NCI-H2081 treated with DMSO at 0.1 percent for 48 hours (cell line): ENCODE data around the gene RAPGEF3.

Experiments used
- DNase-seq: peaks from one replicate; lab custom pipeline; 2025; lab: John Stamatoyannopoulos, UW

The RAPGEF3 gene

DNA sequence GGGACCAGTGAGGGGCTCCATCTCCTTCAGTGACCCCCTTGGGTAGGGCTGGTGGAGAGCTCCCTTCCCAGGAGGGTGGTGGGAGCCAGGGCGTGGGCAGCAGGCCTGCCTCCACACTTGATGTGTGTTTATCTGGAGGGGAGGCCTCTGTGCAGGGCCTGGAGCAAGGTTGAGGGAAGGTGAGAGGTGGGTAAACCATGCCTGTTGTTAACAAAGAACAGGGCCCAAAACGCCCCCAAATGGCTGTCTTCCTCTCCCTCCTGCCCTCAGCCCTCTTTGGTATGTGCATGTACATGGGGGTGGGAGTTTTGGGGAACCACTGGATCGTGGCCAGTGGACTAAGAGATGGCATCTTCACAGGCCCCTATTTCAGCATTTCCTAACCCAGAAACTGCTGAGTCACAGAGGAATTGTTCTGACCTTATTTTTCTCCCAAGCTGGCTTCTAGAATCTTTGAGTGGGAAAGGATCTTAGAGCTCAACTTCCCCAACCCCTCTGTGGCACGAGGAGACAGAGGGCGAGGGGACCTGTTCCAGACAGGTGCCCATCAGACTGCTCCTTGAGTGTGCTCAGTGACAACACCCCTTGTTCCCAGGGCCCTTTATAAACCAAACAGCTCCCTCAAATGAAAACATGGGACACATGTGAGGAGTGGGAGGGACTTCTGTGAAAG, 17.9 kb upstream of the RAPGEF3 start:
- DNase-seq = no peak

GRCh38 chr12:47775100-47775911, 16.6 kb upstream of the RAPGEF3 start:
- no peak for DNase-seq

DNA sequence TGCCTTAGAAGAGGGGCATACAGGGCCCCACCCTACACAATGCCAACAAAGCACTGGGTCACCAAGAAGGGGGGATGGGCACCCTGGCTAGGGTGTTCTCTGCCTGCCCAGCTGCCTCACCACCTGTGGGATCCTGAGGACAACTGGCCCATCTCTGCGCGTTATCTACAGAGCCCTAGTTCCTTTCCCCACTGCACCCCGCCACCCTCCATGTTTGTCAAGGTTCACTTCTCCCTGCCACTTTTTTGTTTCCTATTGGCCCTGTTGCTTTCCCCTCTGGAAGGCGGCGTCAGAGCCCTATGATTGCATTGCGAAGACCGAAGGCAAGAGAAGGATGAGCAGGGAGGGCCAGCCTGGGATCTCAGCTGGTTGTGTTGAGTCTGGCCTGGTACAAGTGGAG, 16.0 kb upstream of the RAPGEF3 start:
- DNase-seq = no peak

DNA sequence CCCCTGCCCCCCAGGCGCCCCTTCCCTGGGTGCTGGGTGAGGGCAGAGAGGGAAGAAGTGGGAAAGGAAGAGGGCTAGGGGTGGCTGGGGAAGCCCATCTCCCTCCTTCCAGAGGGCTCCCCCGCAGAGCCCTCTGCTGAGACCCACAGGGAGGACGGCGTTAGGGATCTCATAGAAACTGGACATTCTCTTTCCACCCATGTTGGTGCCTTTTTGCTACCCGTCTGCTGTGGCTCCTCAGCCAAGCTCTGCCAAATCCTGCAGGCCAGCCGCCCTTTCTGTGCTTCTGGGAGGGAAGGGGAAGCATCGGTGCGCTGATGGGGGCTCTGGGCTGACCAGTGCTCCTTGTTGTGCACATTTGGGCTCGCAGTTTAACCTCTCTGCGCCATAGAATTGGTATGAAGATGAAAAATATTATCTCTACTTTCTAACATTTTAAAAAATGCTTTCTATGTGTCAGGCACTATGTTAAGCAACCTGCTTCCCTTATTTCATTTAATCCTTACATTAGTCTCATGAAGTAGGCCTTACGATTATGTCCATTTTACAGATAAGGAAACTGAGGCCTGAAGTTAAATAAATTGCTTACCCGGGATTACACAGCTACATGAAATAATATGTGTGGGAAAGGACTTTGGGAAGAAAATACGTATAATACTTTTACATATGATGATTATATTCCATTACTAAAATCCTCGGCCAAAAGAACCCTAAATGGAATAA, 15.3 kb upstream of the RAPGEF3 start:
- DNase-seq = no peak

DNA sequence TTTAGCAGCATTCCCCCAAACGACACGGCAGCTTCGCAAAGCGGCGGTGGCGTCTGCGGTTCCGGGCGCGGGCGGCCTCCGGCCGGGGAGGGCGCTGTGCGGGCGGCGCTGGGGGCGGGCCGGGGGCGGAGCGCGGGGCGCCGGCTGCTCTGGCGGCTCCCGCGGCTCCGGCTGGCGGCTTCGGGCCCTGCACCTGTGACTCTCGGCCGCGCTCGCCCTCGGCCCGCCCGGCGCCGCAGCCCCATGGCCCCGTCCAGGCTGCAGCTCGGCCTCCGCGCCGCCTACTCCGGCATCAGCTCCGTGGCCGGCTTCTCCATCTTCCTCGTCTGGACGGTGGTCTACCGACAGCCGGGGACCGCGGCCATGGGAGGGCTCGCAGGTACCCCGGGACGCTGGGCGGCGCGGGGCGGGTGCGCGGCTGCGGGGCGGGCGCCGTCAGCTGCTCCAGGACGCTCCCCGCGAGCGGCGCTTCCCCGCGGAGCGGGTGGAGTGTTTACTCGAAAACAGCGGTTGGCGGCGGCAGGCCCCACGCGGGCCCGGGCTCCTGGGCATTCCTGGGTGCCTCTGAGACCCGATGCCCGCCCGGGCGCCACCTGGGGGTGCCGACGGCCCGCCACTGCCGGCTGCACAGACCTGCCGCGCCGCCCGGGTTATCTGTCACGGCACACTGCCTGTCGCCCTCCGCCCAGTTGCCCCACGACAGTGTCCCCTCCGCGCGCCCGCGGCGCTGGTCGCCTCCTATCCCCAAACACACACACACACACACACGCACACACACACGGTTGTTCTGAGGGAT, 14.6 kb upstream of the RAPGEF3 start, which contains the start of gene SLC48A1:
Gene SLC48A1, plus strand, starts transcription at position 177 of the 796 bp plus-strand sequence. Its CDS starts 67 bp downstream, at position 244.
- DNase-seq = no peak

GRCh38 chr12:47772738-47773061, 14.0 kb upstream of the RAPGEF3 start:
- no peak for DNase-seq

DNA sequence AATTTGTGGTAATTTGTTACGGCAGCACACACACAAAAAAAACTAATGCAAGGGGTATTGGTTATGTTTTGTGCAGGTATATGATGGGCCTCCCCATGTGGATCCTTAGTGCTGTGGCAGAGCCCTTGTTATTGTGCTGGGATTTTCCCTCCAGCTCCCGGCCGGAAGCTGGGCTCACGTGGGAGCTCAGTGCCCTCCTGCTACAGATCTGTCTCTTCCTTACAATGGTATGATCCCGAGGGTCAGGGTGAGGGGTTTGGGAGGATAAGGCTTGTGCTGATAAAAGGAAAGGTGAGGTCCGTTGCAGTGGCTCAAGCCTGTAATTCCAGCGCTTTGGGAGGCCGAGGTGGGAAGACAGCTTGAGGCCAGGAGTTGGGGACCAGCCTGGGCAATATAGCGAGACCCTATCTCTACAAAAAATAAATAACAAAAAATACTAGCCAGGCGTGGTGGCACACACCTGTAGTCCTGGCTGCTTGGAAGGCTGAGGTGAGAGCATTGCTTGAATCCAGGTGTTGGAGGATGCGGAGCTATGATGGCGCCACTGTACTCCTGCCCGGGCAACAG, 13.5 kb upstream of the RAPGEF3 start:
- no peak for DNase-seq

GRCh38 chr12:47771304-47771703, 12.6 kb upstream of the RAPGEF3 start:
- DNase-seq = no peak

DNA sequence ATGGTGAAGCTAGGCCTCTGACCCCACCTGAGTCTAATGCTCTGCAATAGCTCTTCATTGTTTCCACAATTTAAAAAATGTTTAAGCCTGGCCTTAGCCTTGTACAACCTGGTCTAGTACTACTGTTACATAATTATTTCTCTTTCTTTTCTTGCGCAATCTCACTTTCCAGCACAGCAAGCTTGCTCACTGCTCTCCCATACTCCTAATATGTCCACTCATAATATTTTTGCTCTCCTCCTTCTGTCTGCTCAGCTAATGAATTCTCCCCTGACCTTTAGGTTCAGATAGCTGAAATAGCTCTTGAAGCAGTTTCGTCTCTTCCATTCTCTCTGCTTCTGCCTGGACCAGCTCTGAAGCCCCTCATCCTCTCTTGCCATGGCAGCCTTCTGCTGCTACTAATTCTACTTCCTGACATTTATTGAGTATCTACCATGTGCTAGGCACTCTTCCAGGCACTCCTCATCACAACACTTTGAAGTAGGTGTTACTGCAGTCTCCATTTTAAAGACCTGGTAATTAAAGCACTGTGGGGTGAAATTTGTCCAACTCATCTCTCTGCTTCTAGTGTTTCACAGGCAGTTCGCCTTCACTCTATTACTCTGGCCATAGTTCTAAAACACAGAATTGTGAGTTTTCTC, 11.5 kb upstream of the RAPGEF3 start:
- DNase-seq = no peak

DNA sequence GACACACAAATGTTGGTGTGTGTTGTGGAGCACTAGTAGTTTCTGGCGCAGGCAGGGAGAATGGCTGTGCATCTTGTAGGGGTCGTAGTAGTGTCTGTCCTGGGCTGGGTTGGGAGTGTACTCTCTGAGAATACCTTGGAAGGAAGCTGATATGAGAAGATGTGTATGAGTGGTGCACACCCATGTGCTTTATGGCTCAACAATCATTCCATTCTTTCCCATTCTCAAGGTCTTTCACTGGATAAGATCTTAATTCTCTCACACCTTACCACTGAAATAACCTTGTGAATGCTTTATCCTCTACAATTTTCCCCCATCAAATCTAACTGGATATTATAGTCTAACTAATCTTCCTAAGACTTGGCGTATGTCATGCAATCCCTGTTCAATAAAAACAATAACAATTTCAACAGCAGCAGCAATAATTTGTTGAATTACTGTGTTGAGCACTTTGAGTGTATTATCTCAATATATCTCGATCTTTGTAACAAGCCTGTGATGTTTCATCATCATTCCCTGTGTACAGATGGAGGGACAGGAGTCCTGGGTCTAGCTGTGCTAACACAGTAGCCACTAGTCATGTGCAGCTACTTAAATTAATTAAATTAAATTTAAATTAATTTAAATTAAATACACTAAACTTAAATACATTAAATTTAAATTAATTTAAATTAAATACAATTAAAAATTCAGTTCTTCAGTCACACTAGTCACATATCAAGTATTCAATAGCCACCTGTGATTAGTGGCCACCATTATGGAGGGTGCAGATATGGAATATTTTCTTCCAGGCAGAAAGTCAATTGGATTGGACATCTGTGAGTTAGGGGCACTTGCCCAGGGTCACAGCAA, 10.8 kb upstream of the RAPGEF3 start:
- no peak for DNase-seq

DNA sequence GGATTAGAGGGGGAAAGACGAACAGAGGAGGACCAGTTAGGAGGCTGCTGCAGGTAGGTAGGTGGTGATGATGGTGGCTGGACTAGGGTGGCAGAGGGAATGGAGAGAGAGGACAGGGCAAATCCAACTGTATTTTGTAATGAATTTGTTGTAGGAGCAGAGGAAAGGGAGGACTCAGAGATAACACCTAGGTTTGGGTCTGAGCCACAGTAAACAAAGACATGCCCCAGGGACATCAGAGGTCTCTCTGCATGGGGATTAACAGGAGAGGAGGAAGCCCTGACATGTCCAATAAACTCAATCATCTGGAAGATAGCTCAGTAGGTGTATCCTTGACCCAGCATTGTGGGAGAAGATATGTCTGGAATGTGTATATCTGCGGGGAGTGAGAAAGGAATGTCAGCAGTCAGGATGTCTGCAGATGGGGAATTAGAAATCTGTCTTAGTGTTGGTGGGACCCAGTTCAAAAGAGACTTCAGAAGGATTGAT, 9.7 kb upstream of the RAPGEF3 start:
- DNase-seq = no peak

DNA sequence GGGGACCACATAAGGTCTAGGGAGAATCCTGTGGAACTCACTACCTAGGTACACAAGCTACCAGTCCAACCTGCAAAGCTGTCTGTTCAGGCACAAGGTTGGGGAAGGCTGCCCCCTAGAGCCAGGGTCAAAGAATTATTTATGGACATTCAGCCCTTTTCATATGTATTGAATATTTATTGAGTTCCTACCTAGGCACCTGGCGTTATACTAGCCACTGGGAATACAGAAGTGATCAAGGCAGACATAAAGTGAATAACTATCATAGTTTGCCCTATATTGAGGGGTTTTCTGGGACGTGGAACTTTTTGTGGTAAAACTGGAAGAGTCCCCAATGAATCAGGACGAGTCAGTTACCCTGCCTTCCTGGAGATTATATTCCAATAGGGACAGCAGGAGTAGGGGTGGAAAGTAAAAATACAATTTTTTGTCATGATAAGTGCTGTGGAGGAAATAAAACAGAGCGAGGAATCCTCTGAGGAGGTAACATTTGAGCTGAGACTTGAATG, 8.6 kb upstream of the RAPGEF3 start:
- DNase-seq = no peak

GRCh38 chr12:47766502-47767215, 8.0 kb upstream of the RAPGEF3 start:
- DNase-seq = no peak

- no peak for DNase-seq
These were observed 5.0 kb upstream of the RAPGEF3 start for GRCh38 chr12:47763481-47764346.

DNA sequence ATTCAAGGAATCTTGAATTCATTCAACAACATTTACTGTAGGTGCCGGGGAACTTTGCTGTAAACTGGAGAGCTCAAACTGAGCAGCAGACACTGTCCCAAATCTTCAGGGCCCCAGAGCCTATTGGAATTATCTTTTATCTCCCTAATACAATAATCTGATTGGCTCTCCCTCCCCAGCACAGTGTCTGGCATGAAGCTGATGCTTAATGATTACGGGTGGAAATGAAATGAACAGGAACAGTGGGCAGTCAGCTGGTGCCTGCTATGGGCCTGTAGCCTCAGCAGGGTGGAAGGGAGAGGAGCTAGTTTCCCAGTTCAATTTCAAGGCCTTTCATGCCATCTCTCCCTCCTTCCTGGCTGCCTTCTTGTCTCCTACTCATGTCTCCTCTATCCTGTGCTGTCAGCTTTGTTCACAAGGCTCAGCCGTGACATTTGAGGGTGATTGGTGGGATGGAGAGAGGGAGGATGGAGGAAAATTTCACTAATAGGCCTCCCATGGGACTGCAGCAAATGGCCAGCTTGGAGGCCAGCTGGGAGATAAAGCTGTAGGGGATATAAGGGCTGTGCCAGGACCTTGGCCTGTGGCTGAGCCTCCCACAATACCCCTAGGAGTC, 4.3 kb upstream of the RAPGEF3 start:
- DNase-seq = no peak

- no peak for DNase-seq
These were observed 171 bp downstream of the RAPGEF3 start for GRCh38 chr12:47758584-47758833.

- no peak for DNase-seq
These were observed 668 bp downstream of the RAPGEF3 start for GRCh38 chr12:47757840-47758583.
